Lung microvascular endothelial cell (primary cell): Measurements from ENCODE around the gene PHACTR2. TPM values are rescaled to one million over a fixed set of nuclear protein-coding genes. Genes with fewer than 3 reads are reported as not detected.

Source experiments
- DNase-seq, 2 donors: peaks; one replicate each; pipeline versions ENCODE4 v3.0.0 to v3.0.0-alpha.2; 2010; ENCODE audit warnings: low read depth in 2 of 2
- total RNA-seq: library from RNA; depleted of rRNA; stranded (reverse); fragments of >200 nt; gene quantifications from 2 replicates; pipeline ENCODE4 v1.2.1, GENCODE V29; 2014

PHACTR2 gene
- total RNA-seq, 1 donor from 2014 or later, result 207 TPM

DNA sequence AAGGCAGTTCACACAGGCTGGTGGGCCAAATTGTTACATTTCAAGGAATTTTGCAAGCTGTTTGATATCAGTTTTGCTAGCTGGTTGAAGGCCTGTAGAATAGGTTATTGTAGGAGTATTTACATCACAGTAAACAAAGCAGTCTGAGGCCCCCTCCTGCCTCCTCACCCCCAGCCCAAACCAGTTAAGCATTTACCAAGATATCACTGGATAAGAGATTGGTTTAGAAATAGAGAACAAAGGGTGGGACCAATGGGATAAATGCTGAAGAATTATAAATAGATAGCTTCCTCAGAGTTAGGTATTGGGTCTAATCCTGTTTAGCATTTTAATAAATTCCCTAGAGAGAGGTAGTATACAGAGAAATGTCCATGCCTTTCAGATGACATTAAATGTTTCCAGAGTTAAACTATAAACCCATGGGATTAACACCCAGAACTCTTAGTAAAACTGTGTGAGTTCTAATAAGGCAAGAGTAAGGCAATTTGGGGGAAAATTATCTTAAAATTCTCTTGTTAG is 2.3 kb upstream of the PHACTR2 start:
- DNase-seq, result no peak

GRCh38 chr6:143675946-143676345 is 1.8 kb upstream of the PHACTR2 start:
- DNase-seq, result no peak

GRCh38 chr6:143676437-143677045 is 1.2 kb upstream of the PHACTR2 start:
- DNase-seq, result no peak

GRCh38 chr6:143677577-143677890 is 231 bp upstream of the PHACTR2 start:
- no peak for DNase-seq

- DNase-seq, result peak; percentile 31 to 43
These were observed 1.3 kb downstream of the PHACTR2 start for GRCh38 chr6:143679041-143679440.

DNA sequence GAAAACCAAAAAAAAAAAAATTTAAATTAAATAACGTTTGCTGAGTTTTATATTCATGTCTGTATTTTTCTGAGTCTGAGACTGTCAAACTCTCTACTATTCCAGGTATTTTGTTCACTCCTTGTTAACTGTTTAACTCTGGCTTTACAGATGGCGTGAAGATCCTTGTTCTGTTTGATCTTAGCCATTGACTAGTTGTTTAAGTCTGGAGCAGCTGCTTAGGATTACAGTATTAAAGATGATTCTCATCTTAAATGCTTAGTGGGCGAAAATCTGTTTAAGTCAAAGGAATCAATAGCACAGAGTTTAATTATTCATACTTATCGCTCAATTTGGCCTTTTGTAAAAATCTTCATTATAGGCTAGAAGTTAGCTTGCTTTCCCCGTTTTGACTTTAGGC is 2.4 kb downstream of the PHACTR2 start:
- no peak for DNase-seq

- DNase-seq, result no peak
These were observed 5.0 kb downstream of the PHACTR2 start for GRCh38 chr6:143682805-143683204.

- DNase-seq, result no peak
These were observed 6.7 kb downstream of the PHACTR2 start for GRCh38 chr6:143684486-143684885.

GRCh38 chr6:143685653-143686052 is 7.9 kb downstream of the PHACTR2 start:
- DNase-seq, result no peak

GRCh38 chr6:143687591-143687990 is 9.8 kb downstream of the PHACTR2 start:
- DNase-seq, result no peak

- DNase-seq, result no peak
These were observed 10.9 kb downstream of the PHACTR2 start for GRCh38 chr6:143688681-143689080.

- DNase-seq, result no peak
These were observed 12.1 kb downstream of the PHACTR2 start for GRCh38 chr6:143689852-143690251.

DNA sequence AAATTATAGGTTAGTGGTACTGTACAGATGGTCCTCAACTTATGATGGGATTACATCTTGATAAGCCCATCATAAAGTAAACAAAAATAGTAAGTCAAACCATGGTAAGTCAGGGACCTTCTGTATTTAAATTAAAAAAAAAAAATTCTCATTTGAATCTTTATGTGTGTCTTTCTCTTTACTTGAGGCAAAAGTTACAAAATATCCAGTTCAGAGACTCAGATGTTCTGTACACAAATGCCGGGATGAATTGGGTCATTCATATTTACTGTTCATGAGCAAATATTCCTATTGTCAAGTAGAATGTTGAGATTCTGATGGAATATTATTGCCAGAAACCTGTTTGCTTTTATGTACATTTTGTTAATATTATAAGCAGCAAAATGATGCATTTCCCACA is 13.4 kb downstream of the PHACTR2 start:
- DNase-seq, result no peak

DNA sequence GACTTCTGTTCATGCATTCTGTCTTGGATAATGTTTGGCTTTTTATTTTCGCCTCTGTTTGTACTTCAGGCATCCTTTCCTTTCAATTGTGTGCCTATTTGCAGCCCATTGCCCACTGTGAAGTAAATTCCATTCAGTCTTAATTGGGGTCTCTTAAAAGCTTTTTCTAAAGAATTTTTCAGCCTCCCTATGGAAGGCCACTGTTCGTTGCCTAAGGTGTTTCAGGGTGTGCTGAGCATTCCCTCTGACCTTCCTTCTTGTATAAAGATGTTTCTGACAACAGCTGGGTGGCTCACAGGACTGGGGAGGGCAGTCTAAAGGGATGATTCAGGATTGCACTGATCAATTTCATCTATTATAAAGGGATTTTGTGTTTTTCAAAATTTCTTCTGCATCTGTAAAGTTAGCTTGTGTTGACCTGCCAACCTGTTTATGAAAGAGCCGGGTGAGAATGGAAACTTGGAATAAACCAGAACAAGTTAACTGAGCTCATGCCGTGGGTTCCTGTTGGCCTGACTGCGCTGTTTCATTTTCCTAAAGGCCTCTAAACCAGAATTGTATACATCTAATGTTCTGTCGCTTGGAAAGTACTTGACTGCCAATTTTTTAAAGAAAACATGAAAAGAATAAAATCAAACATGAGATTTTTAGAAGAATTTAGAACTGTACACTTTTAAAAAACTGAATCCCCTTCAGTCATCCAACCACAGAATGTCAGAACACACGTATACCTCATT is 14.3 kb downstream of the PHACTR2 start:
- peak; percentile 12 to 74 for DNase-seq

DNA sequence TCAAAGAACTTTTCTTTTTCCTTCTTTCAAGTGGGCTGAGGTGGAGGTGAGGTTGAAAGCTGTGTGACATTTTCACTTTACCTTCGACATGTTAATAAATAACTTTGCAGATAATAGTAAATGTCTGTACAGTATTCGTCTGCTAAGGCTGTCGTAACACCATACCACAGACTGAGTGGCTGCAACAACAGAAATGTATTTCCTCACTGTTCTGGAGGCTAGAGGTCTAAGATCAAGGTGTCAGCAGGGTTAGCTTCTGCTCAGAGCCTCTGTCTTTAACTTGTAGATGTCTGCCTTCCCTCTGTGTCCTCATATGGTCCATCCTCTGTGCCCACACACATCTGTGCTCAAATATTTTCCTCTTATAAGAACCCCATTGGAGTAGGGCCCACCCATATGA is 14.9 kb downstream of the PHACTR2 start:
- no peak for DNase-seq

- no peak for DNase-seq
These were observed 16.2 kb downstream of the PHACTR2 start for GRCh38 chr6:143694013-143694412.

GRCh38 chr6:143694560-143694959 is 16.8 kb downstream of the PHACTR2 start:
- no peak for DNase-seq

- DNase-seq, result peak in 1 of 2 donors; percentile 33
These were observed 17.6 kb downstream of the PHACTR2 start for GRCh38 chr6:143695130-143695968.

DNA sequence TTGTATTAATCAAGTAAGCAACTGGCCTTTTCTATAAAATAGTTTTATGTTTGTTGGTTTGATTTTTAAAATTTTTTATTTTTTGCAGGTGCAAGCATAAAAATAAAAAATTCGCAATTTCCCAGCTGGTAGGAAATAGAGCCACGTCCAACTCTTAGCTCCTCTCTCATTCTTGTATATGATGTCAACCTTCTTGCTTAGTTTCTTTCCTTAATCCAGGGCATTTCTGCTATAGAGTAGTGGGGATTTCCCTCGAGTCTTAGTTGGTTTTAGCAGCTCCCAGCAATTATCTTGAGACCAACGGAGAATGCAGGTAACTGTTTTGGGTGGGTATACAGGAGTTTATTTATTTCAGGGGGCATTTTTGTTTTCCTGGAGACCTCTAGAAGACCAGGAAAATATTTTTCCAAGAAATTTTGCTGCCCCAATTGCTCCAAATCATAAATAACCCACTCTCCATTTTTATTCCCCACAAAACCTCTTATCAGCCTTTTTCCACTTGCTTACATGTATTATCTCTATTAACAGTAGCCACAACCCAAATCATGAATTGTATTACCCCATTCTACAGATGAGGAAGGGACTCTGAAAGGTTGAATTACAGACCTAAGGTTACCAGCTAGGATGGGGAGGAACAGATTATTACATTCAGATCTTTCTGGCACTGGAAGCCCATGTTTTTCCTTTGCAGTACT is 18.4 kb downstream of the PHACTR2 start:
- DNase-seq, result peak; percentile 13 to 63

DNA sequence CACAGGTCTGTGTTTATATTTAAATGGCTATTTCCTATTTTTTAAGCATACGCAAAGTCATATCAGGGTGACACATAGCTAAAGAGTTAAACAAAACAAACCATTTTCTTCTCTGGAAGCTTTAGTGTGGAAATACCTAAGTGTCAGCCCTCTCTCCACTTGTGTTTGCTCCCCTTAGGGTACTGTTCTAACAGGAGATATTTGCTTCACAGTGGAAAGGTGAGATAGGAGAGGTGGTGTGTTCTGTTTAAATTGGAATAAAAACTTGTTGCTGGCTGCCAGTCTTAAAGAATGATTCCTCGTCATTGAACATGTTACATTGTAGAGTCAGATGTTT is 18.9 kb downstream of the PHACTR2 start:
- DNase-seq, result peak; percentile 52 to 58

DNA sequence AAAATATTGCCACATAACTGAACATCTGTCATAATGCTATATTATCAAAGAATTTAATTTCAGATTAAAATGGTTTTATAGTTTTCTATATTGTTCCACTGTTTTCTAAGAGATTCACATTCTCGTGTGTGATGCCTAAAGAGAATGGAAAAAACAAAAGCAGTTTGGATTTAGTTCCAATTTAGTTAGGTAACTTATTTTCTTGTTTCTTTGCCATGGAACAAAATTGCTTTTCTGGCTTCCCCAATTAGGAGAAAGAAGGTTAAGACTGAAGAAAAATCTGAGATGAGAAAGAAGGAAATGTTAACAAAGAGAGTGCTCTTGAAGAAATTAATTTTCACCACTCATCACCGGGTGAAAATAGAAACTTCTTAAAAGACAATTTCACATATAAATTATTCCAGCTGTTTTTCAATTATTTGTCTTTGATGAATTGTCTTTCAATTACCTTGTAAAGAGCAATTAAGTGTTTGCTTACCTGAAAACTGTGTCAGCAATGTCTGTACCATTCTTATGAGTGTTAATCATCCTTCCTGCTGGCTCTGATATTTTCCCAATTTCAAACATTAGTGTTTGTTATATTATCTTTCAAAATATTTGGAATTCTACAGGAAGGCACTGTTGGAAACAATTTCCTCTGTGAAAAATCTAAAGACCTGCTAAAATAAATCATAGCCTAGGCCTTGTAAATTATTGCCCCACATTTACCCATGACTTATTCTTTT is 19.5 kb downstream of the PHACTR2 start:
- DNase-seq, result peak; percentile 53 to 76
